Adipocyte (in vitro differentiated cells): ENCODE data around the gene TELO2.

Experiments used
- DNase-seq: peaks from one replicate; pipeline ENCODE4 v3.0.0-alpha.2; 2015; ENCODE audit warnings: low read depth
- H3K27me3 ChIP-seq: replicated peaks from 2 replicates; pipeline ENCODE4 v1.7.0; 2013; ENCODE audit warnings: mild to moderate bottlenecking, low read length, moderate library complexity; ENCODE audit not compliant: control insufficient read depth, insufficient read depth
- H3K36me3 ChIP-seq: 2 replicates; pipeline ENCODE4 v1.7.0; 2013; ENCODE audit warnings: low read length, mild to moderate bottlenecking, moderate library complexity; ENCODE audit not compliant: control insufficient read depth, insufficient read depth, severe bottlenecking
- H3K4me1 ChIP-seq: 2 replicates; pipeline ENCODE4 v1.7.0; 2013; ENCODE audit warnings: mild to moderate bottlenecking, low read length, moderate library complexity; ENCODE audit not compliant: control insufficient read depth, insufficient read depth
- H3K4me3 ChIP-seq: 2 replicates; pipeline ENCODE4 v1.7.0; 2013; ENCODE audit warnings: mild to moderate bottlenecking, low read length, moderate library complexity
- H3K9ac ChIP-seq: 2 replicates; pipeline ENCODE4 v1.7.0; 2013; ENCODE audit warnings: mild to moderate bottlenecking, low read length, moderate library complexity
- H3K9me3 ChIP-seq: 2 replicates; pipeline ENCODE4 v1.7.0; 2013; ENCODE audit warnings: mild to moderate bottlenecking, low read length, moderate library complexity; ENCODE audit not compliant: control insufficient read depth

TELO2 gene

GRCh38 chr16:1492923-1493745 lies at the start of gene TELO2:
TSS of gene TELO2 (plus strand) at chr16:1493360. CDS start at chr16:1494282, 922 bp downstream.
- Histone ChIP-seq H3K36me3 (peaks cover 24% of the 10 kb centered on the region), H3K4me1 (peaks cover 16% of the 10 kb centered on the region), H3K9me3 (no peaks in the 10 kb centered on the region), H3K9ac (peak within 1 kb of the TSS; percentile 86), H3K27me3 (no peaks in the 10 kb centered on the region), H3K4me3 (peak within 1 kb of the TSS; percentile 89)
- peak; percentile 94 for DNase-seq

- H3K4me3 ChIP-seq, result no peak overlapping the region
- no peaks in the 10 kb centered on the region for H3K9me3 ChIP-seq
- H3K9ac ChIP-seq, result no peak overlapping the region
- no peaks in the 10 kb centered on the region for H3K4me1 ChIP-seq
- H3K36me3 ChIP-seq, result peaks cover 12% of the 10 kb centered on the region
- no peaks in the 10 kb centered on the region for H3K27me3 ChIP-seq
- DNase-seq, result no peak
These were observed 49.7 kb upstream of the TELO2 start for GRCh38 chr16:1443403-1443973.

GRCh38 chr16:1443980-1444729 lies 49.0 kb upstream of the TELO2 start, which contains the start of gene CCDC154:
TSS of gene CCDC154 (minus strand) at chr16:1444556. CDS start at chr16:1444322, 234 bp downstream.
- Histone ChIP-seq H3K36me3 (peaks cover 16% of the 10 kb centered on the region), H3K9me3 (no peaks in the 10 kb centered on the region), H3K4me1 (no peaks in the 10 kb centered on the region), H3K4me3 (no peak within 1 kb of the TSS), H3K27me3 (no peaks in the 10 kb centered on the region), H3K9ac (no peak within 1 kb of the TSS)
- DNase-seq, result no peak

GRCh38 chr16:1444730-1445517 lies 48.2 kb upstream of the TELO2 start:
- H3K27me3 ChIP-seq, result no peaks in the 10 kb centered on the region
- no peak overlapping the region for H3K9ac ChIP-seq
- peaks cover 23% of the 10 kb centered on the region for H3K36me3 ChIP-seq
- DNase-seq, result no peak
- no peak overlapping the region for H3K4me3 ChIP-seq
- H3K9me3 ChIP-seq, result no peaks in the 10 kb centered on the region
- H3K4me1 ChIP-seq, result no peaks in the 10 kb centered on the region

GRCh38 chr16:1445518-1446203 lies 47.5 kb upstream of the TELO2 start:
- no peak for DNase-seq
- H3K36me3 ChIP-seq, result peaks cover 26% of the 10 kb centered on the region
- no peak overlapping the region for H3K9ac ChIP-seq
- H3K4me3 ChIP-seq, result no peak overlapping the region
- no peaks in the 10 kb centered on the region for H3K27me3 ChIP-seq
- H3K9me3 ChIP-seq, result no peaks in the 10 kb centered on the region
- no peaks in the 10 kb centered on the region for H3K4me1 ChIP-seq

GRCh38 chr16:1446296-1447080 lies 46.7 kb upstream of the TELO2 start:
- Histone ChIP-seq H3K4me3 (no peak overlapping the region), H3K9ac (no peak overlapping the region), H3K36me3 (peaks cover 34% of the 10 kb centered on the region), H3K9me3 (no peaks in the 10 kb centered on the region), H3K27me3 (no peaks in the 10 kb centered on the region), H3K4me1 (no peaks in the 10 kb centered on the region)
- DNase-seq, result no peak

GRCh38 chr16:1447965-1448364 lies 45.2 kb upstream of the TELO2 start:
- no peaks in the 10 kb centered on the region for H3K4me1 ChIP-seq
- no peaks in the 10 kb centered on the region for H3K27me3 ChIP-seq
- H3K9ac ChIP-seq, result no peak overlapping the region
- H3K9me3 ChIP-seq, result no peaks in the 10 kb centered on the region
- no peak overlapping the region for H3K4me3 ChIP-seq
- peaks cover 47% of the 10 kb centered on the region for H3K36me3 ChIP-seq
- no peak for DNase-seq

GRCh38 chr16:1448536-1449116 lies 44.5 kb upstream of the TELO2 start:
- H3K9me3 ChIP-seq, result no peaks in the 10 kb centered on the region
- no peak overlapping the region for H3K4me3 ChIP-seq
- no peak overlapping the region for H3K9ac ChIP-seq
- H3K27me3 ChIP-seq, result no peaks in the 10 kb centered on the region
- no peaks in the 10 kb centered on the region for H3K4me1 ChIP-seq
- peaks cover 51% of the 10 kb centered on the region for H3K36me3 ChIP-seq
- no peak for DNase-seq

- peaks cover 58% of the 10 kb centered on the region for H3K36me3 ChIP-seq
- no peaks in the 10 kb centered on the region for H3K4me1 ChIP-seq
- H3K4me3 ChIP-seq, result no peak overlapping the region
- no peaks in the 10 kb centered on the region for H3K9me3 ChIP-seq
- H3K9ac ChIP-seq, result no peak overlapping the region
- H3K27me3 ChIP-seq, result no peaks in the 10 kb centered on the region
- DNase-seq, result no peak
These were observed 43.9 kb upstream of the TELO2 start for GRCh38 chr16:1449201-1449788.
